ENCODE data around the gene ACSM4.
"Not testable (repeated sequence)": the region's sequence is repeated elsewhere in the genome, so short reads cannot be mapped to it uniquely, and the experiment has no call there.

Gene ACSM4, protein sequence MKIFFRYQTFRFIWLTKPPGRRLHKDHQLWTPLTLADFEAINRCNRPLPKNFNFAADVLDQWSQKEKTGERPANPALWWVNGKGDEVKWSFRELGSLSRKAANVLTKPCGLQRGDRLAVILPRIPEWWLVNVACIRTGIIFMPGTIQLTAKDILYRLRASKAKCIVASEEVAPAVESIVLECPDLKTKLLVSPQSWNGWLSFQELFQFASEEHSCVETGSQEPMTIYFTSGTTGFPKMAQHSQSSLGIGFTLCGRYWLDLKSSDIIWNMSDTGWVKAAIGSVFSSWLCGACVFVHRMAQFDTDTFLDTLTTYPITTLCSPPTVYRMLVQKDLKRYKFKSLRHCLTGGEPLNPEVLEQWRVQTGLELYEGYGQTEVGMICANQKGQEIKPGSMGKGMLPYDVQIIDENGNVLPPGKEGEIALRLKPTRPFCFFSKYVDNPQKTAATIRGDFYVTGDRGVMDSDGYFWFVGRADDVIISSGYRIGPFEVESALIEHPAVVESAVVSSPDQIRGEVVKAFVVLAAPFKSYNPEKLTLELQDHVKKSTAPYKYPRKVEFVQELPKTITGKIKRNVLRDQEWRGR

GRCh38 chr12:7303772-7304171 lies at the start of gene ACSM4:
TSS of gene ACSM4 (plus strand) at chr12:7304072. CDS start at chr12:7304332, 260 bp downstream.
- no peak for DNase-seq

DNA sequence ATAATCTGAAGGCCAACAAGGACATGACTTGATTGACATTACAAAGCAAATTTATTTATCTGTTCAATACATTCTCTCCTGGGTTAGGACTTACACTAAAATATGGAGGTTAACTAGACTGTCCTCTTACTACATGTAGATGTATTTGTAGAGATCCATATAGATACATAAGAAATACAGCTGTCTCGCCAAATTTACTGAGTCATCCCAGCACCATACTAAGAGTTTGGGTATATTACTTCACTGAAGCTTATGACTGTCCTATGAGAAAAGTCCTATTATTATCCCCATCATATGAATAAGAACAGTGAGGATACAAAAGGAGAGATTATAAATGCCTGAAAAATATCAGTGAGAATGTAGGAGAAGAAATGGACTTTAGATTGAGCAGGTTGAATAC lies 44.8 kb upstream of the ACSM4 start:
- no peak for DNase-seq

GRCh38 chr12:7264538-7264937 lies 39.3 kb upstream of the ACSM4 start:
- no peak for DNase-seq

- DNase-seq, result no peak
Measured at GRCh38 chr12:7265251-7265650, 38.6 kb upstream of the ACSM4 start.

- DNase-seq, result no peak
Measured at GRCh38 chr12:7269273-7269672, 34.6 kb upstream of the ACSM4 start.

GRCh38 chr12:7271893-7272514 lies 31.9 kb upstream of the ACSM4 start:
- DNase-seq, result no peak

DNA sequence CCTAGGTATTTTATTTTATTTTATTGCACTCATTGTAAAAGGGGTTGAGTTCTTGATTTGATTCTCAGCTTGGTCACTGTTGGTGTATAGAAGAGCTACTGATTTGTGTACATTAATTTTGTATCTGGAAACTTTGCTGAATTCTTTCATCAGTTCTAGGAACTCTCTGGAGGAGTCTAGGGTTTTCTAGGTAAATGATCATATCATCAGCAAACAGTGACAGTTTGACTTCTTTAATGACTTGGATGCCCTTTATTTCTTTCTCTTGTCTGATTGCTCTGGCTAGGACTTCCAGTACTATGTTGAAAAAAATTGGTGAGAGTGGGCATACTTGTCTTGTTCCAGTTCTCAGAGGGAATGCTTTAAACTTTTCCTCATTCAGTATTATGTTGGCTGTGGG lies 28.4 kb upstream of the ACSM4 start:
- not testable (repeated sequence) for DNase-seq

GRCh38 chr12:7282844-7283243 lies 21.0 kb upstream of the ACSM4 start:
- no peak for DNase-seq

GRCh38 chr12:7289743-7290142 lies 14.1 kb upstream of the ACSM4 start:
- no peak for DNase-seq

DNA sequence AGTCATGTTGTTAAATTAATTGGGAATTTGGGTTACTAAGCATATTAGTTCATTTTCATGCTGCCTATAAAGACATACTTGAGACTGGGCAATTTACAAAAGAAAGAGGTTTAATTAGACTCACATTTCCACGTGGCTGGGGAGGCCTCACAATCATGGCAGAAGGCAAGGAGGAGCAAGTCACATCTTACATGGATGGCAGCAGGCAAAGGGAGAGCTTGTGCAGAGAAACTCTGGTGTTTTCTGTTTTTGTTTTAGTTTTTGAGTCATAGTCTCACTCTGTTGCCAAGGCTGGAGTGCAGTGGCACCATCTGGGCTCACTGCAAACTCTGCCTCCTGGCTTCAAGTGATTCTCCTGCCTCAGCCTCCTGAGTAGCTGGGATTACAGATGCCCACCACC lies 13.3 kb upstream of the ACSM4 start:
- DNase-seq, result not testable (repeated sequence)

DNA sequence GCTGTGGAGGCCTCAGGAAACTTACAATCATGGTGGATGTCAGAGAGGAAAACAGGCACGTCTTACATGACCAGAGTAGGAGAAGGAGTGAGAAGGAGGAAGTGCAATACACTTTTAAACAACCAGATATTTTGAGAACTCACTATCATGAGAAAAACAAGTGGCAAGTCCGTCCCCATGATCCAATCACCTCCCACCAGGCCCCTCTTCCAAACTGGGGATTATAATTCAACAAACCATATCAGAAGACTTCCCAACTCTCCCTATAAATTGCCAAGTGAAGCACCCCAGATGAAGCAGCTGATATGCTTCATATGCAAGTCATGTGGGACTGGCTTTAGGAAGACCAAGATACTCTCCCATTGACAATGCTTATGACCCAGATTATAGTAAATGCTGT lies 11.6 kb upstream of the ACSM4 start:
- DNase-seq, result no peak

GRCh38 chr12:7293670-7294069 lies 10.2 kb upstream of the ACSM4 start:
- no peak for DNase-seq

- DNase-seq, result no peak
Measured at GRCh38 chr12:7295529-7295928, 8.3 kb upstream of the ACSM4 start.

DNA sequence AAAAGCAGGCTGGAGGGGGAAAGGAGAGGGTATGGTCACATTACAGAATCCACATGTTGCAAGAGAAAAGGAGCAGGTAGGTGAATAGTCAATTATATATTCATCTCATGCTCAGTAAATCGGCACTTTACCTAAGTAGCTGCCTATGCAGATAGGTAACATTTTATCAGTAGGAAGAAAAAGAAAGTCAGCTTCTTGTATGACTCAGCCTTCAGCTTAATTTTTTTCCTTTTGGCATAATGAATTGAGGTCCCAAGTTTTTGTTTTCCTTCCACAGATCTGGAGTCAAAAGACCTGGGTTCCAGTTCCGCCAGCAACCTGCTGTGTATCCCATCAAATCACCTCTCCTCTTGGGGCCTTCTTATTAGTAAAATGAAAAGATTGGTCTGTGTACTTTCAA lies 6.0 kb upstream of the ACSM4 start:
- no peak for DNase-seq

GRCh38 chr12:7302266-7302986 lies 1.4 kb upstream of the ACSM4 start:
- no peak for DNase-seq

DNA sequence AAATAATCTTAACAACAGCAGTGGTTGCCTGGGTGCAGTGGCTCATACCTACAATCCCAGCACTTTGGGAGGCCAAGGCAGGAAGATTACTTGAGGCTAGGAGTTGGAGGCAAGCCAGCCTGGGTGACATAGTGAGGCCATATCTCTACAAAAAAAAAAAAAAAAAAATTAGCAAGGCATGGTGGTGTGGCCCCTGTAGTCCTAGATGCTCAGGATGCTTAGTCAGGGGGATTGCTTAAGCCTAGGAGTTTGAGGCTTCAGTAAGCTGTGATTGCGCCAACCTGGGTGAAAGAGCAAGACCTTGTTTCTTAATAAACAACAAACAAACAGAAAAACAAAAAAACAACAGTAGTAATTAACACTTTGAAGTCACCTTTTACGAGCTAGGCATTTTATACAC lies 642 bp upstream of the ACSM4 start:
- no peak for DNase-seq

DNA sequence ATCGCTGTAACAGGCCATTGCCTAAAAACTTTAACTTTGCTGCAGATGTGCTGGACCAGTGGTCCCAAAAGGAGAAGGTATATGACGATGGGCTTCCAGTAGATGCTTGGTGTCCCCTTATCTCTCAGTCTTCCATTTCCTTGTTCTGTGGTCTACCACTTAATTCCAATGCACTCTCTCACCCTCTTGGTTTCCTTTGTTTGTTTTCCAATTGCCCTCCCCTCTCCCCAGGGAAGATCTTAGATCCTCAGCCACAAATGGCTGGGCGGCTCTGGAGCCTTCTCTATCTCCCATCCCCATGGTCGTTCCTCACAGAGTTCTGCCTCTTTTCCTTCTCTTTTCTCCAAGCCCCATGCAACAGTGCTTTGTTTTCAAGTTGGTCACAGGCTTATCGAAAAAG lies 584 bp downstream of the ACSM4 start:
- DNase-seq, result no peak

DNA sequence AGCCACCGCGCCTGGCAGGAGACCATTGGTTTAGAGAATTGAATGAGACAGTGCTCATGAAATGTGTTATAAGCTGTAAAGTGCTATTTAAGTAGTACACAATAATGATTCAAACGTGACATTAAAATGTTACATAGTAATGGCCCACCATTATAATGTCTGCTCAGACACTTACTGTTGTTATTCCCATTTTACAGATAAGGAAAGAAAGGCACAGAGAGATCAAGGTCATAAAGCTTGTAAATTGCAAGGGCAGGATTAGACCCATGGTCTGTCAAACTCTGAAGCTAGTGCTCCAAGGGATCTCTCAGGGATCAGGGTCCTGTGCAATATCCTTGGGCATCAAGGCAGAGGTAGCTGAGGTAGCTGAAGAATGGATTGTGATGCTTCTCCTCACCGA lies 6.2 kb downstream of the ACSM4 start:
- no peak for DNase-seq

DNA sequence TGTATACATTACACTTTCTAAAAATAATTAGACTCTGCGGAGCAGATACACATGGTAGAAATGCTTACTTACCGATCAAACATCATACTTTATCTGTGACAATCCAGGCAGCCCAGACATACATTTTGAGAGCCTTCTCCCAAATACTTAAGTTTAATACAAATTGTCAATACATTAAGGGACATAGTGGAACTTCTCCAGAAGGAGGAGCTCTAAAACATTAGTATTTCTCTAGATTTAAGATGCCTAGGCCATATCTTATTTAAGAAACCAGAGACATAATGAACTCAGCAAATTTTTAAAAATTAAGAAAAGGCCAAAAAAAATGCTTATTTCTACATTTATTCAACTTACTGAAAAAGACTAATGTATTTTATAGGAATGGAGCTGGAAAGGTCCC lies 16.1 kb downstream of the ACSM4 start:
- DNase-seq, result peak in 1 of 2 donors; percentile 3

DNA sequence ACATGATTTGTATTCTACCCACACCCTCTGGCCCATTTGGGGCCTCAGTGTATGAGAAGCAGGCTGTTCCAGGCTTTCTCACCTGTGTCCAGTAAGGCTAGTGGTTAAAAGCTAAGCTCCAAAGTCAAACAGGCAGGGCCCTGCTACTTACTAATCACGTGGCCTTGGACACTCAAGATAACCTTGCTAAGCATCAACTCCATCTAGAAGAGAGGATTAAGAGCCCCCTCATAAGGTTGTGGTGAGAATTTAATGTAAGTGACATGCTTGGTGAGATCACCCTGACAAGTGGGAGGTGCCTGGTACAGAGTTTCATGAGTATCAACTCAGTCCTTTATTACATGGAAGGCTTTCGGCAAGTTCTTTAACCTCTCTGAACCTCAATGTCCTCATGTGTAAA lies 17.8 kb downstream of the ACSM4 start:
- no peak for DNase-seq

- DNase-seq, result no peak
Measured at GRCh38 chr12:7322599-7322998, 18.7 kb downstream of the ACSM4 start.

DNA sequence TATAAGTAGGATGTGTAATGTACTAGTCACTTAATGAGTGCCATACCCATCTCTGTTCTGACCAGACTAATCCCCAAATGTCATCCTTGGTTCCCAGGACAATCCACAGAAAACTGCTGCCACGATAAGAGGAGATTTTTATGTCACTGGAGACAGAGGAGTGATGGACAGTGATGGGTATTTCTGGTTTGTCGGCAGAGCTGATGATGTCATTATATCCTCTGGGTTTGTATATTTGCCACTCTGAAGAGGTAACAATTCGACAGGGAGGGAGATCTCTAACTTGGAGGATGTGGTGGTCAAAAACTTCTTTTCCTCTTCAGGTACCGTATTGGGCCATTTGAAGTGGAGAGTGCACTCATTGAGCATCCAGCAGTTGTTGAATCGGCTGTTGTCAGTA lies 20.3 kb downstream of the ACSM4 start:
- no peak for DNase-seq

- no peak for DNase-seq
Measured at GRCh38 chr12:7327918-7328317, 24.0 kb downstream of the ACSM4 start.

DNA sequence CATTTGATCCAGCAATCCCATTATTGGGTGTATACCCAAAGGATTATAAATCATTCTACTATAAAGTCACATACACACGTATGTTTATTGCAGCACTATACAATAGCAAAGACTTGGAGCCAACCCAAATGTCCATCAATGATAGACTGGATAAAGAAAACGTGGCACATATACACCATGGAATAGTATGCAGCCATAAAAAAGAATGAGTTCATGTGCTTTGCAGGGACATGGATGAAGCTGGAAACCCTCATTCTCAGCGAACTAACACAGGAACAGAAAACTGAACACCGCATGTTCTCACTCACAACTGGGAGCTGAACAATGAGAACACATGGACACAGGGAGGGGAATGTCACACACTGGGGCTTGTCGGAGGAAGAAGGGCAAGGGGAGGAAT lies 33.9 kb downstream of the ACSM4 start:
- DNase-seq, result not testable (repeated sequence)
